ENCODE data around the gene PLXND1. TPM values are rescaled to one million over a fixed set of nuclear protein-coding genes. Genes with fewer than 3 reads are reported as not detected.
A peak's percentile ranks its signal among the peaks of the same experiment; 100 is the strongest.

PLXND1 gene
- total RNA-seq, 1 experiment from 2014 or later, result 47.3 TPM

GRCh38 chr3:129593595-129594339 lies 12.7 kb downstream of the PLXND1 start:
- BruUV-seq (replicated peaks), result no TSS peak
- ChIA-PET POLR2A (no interaction called here), CTCF (interaction anchor here (1.2 kb wide), 1 partner anchor 103 kb away, joined by 4 read pairs; no protein-coding TSS in a partner anchor), RAD21 (ENCODE audit: low non-redundant PET in 1 of 2, low total read pairs in 2 of 2, uncharacterized antibody in 2 of 2, unreplicated experiment in 2 of 2) (no interaction called here)
- H2AFZ ChIP-seq (ENCODE audit: low read depth, low read length, poor library complexity, severe bottlenecking), result no peak overlapping the region
- H3K9ac ChIP-seq (ENCODE audit: low read length), result no peak overlapping the region
- H3K79me2 ChIP-seq (ENCODE audit: insufficient read depth, low read length), result peaks cover 14% of the 10 kb centered on the region; the same call in 1 of the 2 replicates
- TF ChIP-seq FOSL1 (IDR thresholded peaks at IDR 0.05; ENCODE audit: low read depth), result no peak
- TF ChIP-seq SP1 (IDR thresholded peaks at IDR 0.05; ENCODE audit: low read depth), result no peak
- TF ChIP-seq POLR2A (IDR thresholded peaks at IDR 0.05; ENCODE audit: borderline replicate concordance, extremely low read depth, insufficient read depth, insufficient read length), result no peak
- TF ChIP-seq ZFX (IDR thresholded peaks at IDR 0.05), result no peak
- TF ChIP-seq EGR1 (IDR thresholded peaks at IDR 0.05; ENCODE audit: low read depth), result no peak
- TF ChIP-seq SRF (IDR thresholded peaks at IDR 0.05; ENCODE audit: low read depth), result no peak
- TF ChIP-seq CBX3 (IDR thresholded peaks at IDR 0.05; ENCODE audit: low read depth), result no peak
- TF ChIP-seq, protein P1, sequence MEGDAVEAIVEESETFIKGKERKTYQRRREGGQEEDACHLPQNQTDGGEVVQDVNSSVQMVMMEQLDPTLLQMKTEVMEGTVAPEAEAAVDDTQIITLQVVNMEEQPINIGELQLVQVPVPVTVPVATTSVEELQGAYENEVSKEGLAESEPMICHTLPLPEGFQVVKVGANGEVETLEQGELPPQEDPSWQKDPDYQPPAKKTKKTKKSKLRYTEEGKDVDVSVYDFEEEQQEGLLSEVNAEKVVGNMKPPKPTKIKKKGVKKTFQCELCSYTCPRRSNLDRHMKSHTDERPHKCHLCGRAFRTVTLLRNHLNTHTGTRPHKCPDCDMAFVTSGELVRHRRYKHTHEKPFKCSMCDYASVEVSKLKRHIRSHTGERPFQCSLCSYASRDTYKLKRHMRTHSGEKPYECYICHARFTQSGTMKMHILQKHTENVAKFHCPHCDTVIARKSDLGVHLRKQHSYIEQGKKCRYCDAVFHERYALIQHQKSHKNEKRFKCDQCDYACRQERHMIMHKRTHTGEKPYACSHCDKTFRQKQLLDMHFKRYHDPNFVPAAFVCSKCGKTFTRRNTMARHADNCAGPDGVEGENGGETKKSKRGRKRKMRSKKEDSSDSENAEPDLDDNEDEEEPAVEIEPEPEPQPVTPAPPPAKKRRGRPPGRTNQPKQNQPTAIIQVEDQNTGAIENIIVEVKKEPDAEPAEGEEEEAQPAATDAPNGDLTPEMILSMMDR (IDR thresholded peaks at IDR 0.05 in 2 of 3, conservative IDR thresholded peaks at IDR 0.05 in 1 of 3; ENCODE audit: borderline replicate concordance in 1 of 3, insufficient read depth in 1 of 3, low read depth in 2 of 3, low read length in 2 of 3), result no peak
- H3K27ac ChIP-seq (ENCODE audit: low read depth, low read length), result no peak overlapping the region
- H3K4me3 ChIP-seq (replicated peaks in 1 of 2; ENCODE audit: low read depth in 1 of 2, low read length in 2 of 2), result no peak overlapping the region
- no peaks in the 10 kb centered on the region for H4K20me1 ChIP-seq (ENCODE audit: insufficient read depth)
- intact Hi-C loops (cut with micrococcal nuclease), result no loop called here
- no peak for DNase-seq (ENCODE audit: low read depth, low spot score)
- peaks cover 0 to 10% of the 10 kb centered on the region in 2 experiments; a peak in 2 of 4 replicates for H3K4me1 ChIP-seq (ENCODE audit: control insufficient read depth in 1 of 2, insufficient read depth in 2 of 2, low read length in 2 of 2)
- no peaks in the 10 kb centered on the region for H3K9me2 ChIP-seq (ENCODE audit: insufficient read depth)
- H3K36me3 ChIP-seq (ENCODE audit: control insufficient read depth in 1 of 2, insufficient read depth in 2 of 2, low read length in 2 of 2), result no peaks in the 10 kb centered on the region
- no peak for ATAC-seq
- no peaks in the 10 kb centered on the region for H3K27me3 ChIP-seq (ENCODE audit: insufficient read depth, low read length)
- H3K4me2 ChIP-seq (ENCODE audit: low read length), result no peak overlapping the region
- no peaks in the 10 kb centered on the region for H3K9me3 ChIP-seq (ENCODE audit: control insufficient read depth in 1 of 2, insufficient read depth in 1 of 2, low read depth in 1 of 2, low read length in 2 of 2)

DNA sequence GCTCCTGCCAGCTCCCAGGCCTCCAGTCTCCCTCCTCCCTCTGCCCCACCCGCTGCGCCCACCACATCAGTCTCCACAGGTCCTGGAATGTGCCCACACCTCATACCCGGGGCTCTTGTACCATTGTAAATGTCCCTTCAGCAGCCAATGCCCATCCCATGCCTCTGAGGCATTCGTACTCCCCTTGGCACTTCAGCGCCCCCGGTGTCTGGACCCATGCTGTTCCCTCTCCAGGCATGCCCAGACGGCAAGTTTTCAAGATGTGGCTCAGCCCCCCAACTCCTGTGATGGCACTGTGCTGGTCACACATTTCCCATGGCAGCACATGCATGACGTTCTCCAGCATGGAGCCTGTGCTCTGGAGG lies 13.3 kb downstream of the PLXND1 start:
- DNase-seq (ENCODE audit: low read depth, low spot score), result no peak
- no peak for TF ChIP-seq RAD21 (IDR thresholded peaks at IDR 0.05; ENCODE audit: low read depth)
- TF ChIP-seq, protein P1 (IDR thresholded peaks at IDR 0.05 in 2 of 3, conservative IDR thresholded peaks at IDR 0.05 in 1 of 3; ENCODE audit: borderline replicate concordance in 1 of 3, insufficient read depth in 1 of 3, low read depth in 2 of 3, low read length in 2 of 3), result peak in 2 of 3 experiments; percentile 16 to 20; a peak in 1 of 6 replicates
- ChIA-PET RAD21 (ENCODE audit: low non-redundant PET in 1 of 2, low total read pairs in 2 of 2, uncharacterized antibody in 2 of 2, unreplicated experiment in 2 of 2) (no interaction called here), POLR2A (no interaction called here), CTCF (no interaction called here)
- Histone ChIP-seq H3K4me3 (replicated peaks in 1 of 2; ENCODE audit: low read depth in 1 of 2, low read length in 2 of 2) (no peak overlapping the region), H3K4me1 (ENCODE audit: control insufficient read depth in 1 of 2, insufficient read depth in 2 of 2, low read length in 2 of 2) (peaks cover 0 to 10% of the 10 kb centered on the region in 2 experiments; a peak in 2 of 4 replicates), H3K27ac (ENCODE audit: low read depth, low read length) (no peak overlapping the region), H3K9me3 (ENCODE audit: control insufficient read depth in 1 of 2, insufficient read depth in 1 of 2, low read depth in 1 of 2, low read length in 2 of 2) (no peaks in the 10 kb centered on the region), H4K20me1 (ENCODE audit: insufficient read depth) (no peaks in the 10 kb centered on the region), H3K79me2 (ENCODE audit: insufficient read depth, low read length) (peaks cover 9% of the 10 kb centered on the region; the same call in 1 of the 2 replicates), H3K9me2 (ENCODE audit: insufficient read depth) (no peaks in the 10 kb centered on the region), H3K4me2 (ENCODE audit: low read length) (no peak overlapping the region), H3K36me3 (ENCODE audit: control insufficient read depth in 1 of 2, insufficient read depth in 2 of 2, low read length in 2 of 2) (no peaks in the 10 kb centered on the region), H2AFZ (ENCODE audit: low read depth, low read length, poor library complexity, severe bottlenecking) (no peak overlapping the region), H3K27me3 (ENCODE audit: insufficient read depth, low read length) (no peaks in the 10 kb centered on the region), H3K9ac (ENCODE audit: low read length) (no peak overlapping the region)
- no TSS peak for BruUV-seq (replicated peaks)
- intact Hi-C loops (cut with micrococcal nuclease), result no loop called here
- ATAC-seq, result peak; percentile 55

All from HCT116 (cell line).